ENCODE data around the gene ZBTB7A.

The ZBTB7A gene

GRCh38 chr19:4038661-4039423, 27.9 kb downstream of the ZBTB7A start:
- no peak overlapping the region for H3K4me3 ChIP-seq (ENCODE audit: low read depth, low read length)
- DNase-seq (ENCODE audit: low read depth), result no peak
- TF ChIP-seq CTCF (IDR thresholded peaks at IDR 0.05; ENCODE audit: low read depth, low read length) (no peak), MYC (IDR thresholded peaks at IDR 0.05; ENCODE audit: low read depth, low read length) (no peak), MAX (IDR thresholded peaks at IDR 0.05; ENCODE audit: low read depth, low read length) (no peak), POLR2A (IDR thresholded peaks at IDR 0.05; ENCODE audit: extremely low read depth, insufficient read length) (no peak)

GRCh38 chr19:4038057-4038456, 28.6 kb downstream of the ZBTB7A start:
- no peak overlapping the region for H3K4me3 ChIP-seq (ENCODE audit: low read depth, low read length)
- TF ChIP-seq POLR2A (IDR thresholded peaks at IDR 0.05; ENCODE audit: extremely low read depth, insufficient read length) (no peak), MYC (IDR thresholded peaks at IDR 0.05; ENCODE audit: low read depth, low read length) (no peak), MAX (IDR thresholded peaks at IDR 0.05; ENCODE audit: low read depth, low read length) (no peak), CTCF (IDR thresholded peaks at IDR 0.05; ENCODE audit: low read depth, low read length) (no peak)
- DNase-seq (ENCODE audit: low read depth), result no peak

- no peak overlapping the region for H3K4me3 ChIP-seq (ENCODE audit: low read depth, low read length)
- DNase-seq (ENCODE audit: low read depth), result no peak
- TF ChIP-seq CTCF (IDR thresholded peaks at IDR 0.05; ENCODE audit: low read depth, low read length) (no peak), MYC (IDR thresholded peaks at IDR 0.05; ENCODE audit: low read depth, low read length) (no peak), POLR2A (IDR thresholded peaks at IDR 0.05; ENCODE audit: extremely low read depth, insufficient read length) (no peak), MAX (IDR thresholded peaks at IDR 0.05; ENCODE audit: low read depth, low read length) (no peak)
These were observed 29.3 kb downstream of the ZBTB7A start for GRCh38 chr19:4037301-4037949.

GRCh38 chr19:4036576-4037300, 30.0 kb downstream of the ZBTB7A start:
- H3K4me3 ChIP-seq (ENCODE audit: low read depth, low read length), result no peak overlapping the region
- no peak for TF ChIP-seq CTCF (IDR thresholded peaks at IDR 0.05; ENCODE audit: low read depth, low read length)
- no peak for TF ChIP-seq MYC (IDR thresholded peaks at IDR 0.05; ENCODE audit: low read depth, low read length)
- TF ChIP-seq MAX (IDR thresholded peaks at IDR 0.05; ENCODE audit: low read depth, low read length), result no peak
- no peak for TF ChIP-seq POLR2A (IDR thresholded peaks at IDR 0.05; ENCODE audit: extremely low read depth, insufficient read length)

GRCh38 chr19:4035582-4035981, 31.1 kb downstream of the ZBTB7A start:
- DNase-seq (ENCODE audit: low read depth), result peak; percentile 19
- TF ChIP-seq MYC (IDR thresholded peaks at IDR 0.05; ENCODE audit: low read depth, low read length), result no peak
- no peak for TF ChIP-seq POLR2A (IDR thresholded peaks at IDR 0.05; ENCODE audit: extremely low read depth, insufficient read length)
- TF ChIP-seq CTCF (IDR thresholded peaks at IDR 0.05; ENCODE audit: low read depth, low read length), result no peak
- TF ChIP-seq MAX (IDR thresholded peaks at IDR 0.05; ENCODE audit: low read depth, low read length), result no peak
- no peak overlapping the region for H3K4me3 ChIP-seq (ENCODE audit: low read depth, low read length)

More at GRCh38 chr19:4036576-4037300, 30.0 kb downstream of the ZBTB7A start:
- no peak for DNase-seq (ENCODE audit: low read depth)

All from NB4 (cell line).